ENCODE measurements around the gene NUDT22. TPM values are rescaled to one million over a fixed set of nuclear protein-coding genes. Genes with fewer than 3 reads are reported as not detected.

The NUDT22 gene
- total and polyA plus RNA-seq, 2 of the 4 experiments (the other 2 are of a cell fraction): 21.3 to 44.6 TPM

DNA sequence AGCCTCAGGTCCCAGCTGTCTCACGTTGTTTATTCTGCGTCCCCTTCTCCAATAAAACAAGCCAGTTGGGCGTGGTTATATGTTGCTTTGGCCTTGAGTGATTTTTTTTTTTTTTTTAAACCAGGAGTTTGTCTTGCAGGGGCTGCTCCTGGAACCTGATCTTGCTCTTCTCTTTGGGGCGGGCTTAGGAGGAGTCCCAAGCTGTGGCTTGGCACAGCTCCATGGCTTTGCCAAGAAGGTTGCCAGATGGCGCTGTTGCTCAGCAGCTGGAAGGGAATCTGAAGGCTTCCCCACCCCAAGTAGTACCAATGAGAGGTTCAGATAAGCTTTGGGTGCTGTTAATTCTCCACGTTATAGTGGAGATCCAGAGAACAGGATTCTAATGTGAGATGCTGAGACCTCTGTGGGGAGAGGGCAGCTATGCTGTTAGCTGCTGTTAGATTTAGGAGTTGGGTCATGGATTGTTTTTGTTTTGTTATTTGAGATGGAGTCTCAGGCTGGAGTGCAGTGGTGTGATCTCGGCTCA, 21.5 kb upstream of the NUDT22 start:
- WGBS, 2 experiments (ENCODE audit: extremely low coverage in 2 of 2, insufficient read length in 1 of 2): 40% methylated on average over 1 of the region's 7 CpGs; no CpG with 5 or more reads in 1 of the 2 experiments
- dilution Hi-C loops (cut with HindIII; ENCODE audit: low sequenced_read_pairs, unreplicated experiment): no loop called here
- no peak overlapping the region for H2AK5ac ChIP-seq (ENCODE audit: low read depth, low read length)
- intact Hi-C loops (cut with micrococcal nuclease): loop anchor here (1.0 to 10.0 kb wide), 2 partner anchors 97 to 450 kb away; no protein-coding TSS in a partner anchor
- no peak overlapping the region for H3K18ac ChIP-seq (ENCODE audit: low read depth, low read length)
- no peak overlapping the region; the same call in 1 of the 2 replicates for H3K4ac ChIP-seq (ENCODE audit: low read depth, low read length)
- H3K9me1 ChIP-seq (ENCODE audit: insufficient read depth, low read length): no peaks in the 10 kb centered on the region
- no TSS peak for BruUV-seq (replicated peaks)
- H3K56ac ChIP-seq (ENCODE audit: extremely low read depth, insufficient read depth, low read length): no peak overlapping the region
- ATAC-seq (ENCODE audit: low read depth): peak; percentile 72
- H3K4me2 ChIP-seq (ENCODE audit: low read depth, low read length): no peak overlapping the region
- H4K8ac ChIP-seq (ENCODE audit: low read depth in 2 of 2, low read length in 2 of 2): no peak overlapping the region; a peak in 1 of 4 replicates
- H3K4me1 ChIP-seq (ENCODE audit: control insufficient read depth, insufficient read depth, low read length): peaks cover 10% of the 10 kb centered on the region
- POLR2A ChIA-PET (ENCODE audit: unreplicated experiment): interaction anchor here (0.6 to 0.8 kb wide), 3 partner anchors 15 to 96 kb away, joined by 5 to 24 read pairs (median 6); no protein-coding TSS in a partner anchor
- peak overlapping the region; percentile 64 for H2AFZ ChIP-seq (replicated peaks; ENCODE audit: low read length, poor library complexity)
- no peak overlapping the region for H2BK5ac ChIP-seq (ENCODE audit: low read depth, low read length, poor library complexity, severe bottlenecking)
- no peaks in the 10 kb centered on the region for H3K27me3 ChIP-seq (ENCODE audit: control insufficient read depth, insufficient read depth, low read length)
- no peak overlapping the region for H3K4me3 ChIP-seq (ENCODE audit: insufficient read depth, low read depth, low read length)
- peaks cover 13% of the 10 kb centered on the region; the same call in 1 of the 2 replicates for H4K20me1 ChIP-seq (ENCODE audit: insufficient read depth, low read length)
- no peak overlapping the region for H2BK20ac ChIP-seq (ENCODE audit: low read depth, low read length)
- TF ChIP-seq, protein P1, sequence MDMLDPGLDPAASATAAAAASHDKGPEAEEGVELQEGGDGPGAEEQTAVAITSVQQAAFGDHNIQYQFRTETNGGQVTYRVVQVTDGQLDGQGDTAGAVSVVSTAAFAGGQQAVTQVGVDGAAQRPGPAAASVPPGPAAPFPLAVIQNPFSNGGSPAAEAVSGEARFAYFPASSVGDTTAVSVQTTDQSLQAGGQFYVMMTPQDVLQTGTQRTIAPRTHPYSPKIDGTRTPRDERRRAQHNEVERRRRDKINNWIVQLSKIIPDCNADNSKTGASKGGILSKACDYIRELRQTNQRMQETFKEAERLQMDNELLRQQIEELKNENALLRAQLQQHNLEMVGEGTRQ (IDR thresholded peaks at IDR 0.05; ENCODE audit: low read depth, low read length): no peak
- peak; percentile 76; the same call in 1 of the 2 replicates for TF ChIP-seq MAZ (IDR thresholded peaks at IDR 0.05; ENCODE audit: borderline replicate concordance, low read depth, low read length)
- TF ChIP-seq, protein P2, sequence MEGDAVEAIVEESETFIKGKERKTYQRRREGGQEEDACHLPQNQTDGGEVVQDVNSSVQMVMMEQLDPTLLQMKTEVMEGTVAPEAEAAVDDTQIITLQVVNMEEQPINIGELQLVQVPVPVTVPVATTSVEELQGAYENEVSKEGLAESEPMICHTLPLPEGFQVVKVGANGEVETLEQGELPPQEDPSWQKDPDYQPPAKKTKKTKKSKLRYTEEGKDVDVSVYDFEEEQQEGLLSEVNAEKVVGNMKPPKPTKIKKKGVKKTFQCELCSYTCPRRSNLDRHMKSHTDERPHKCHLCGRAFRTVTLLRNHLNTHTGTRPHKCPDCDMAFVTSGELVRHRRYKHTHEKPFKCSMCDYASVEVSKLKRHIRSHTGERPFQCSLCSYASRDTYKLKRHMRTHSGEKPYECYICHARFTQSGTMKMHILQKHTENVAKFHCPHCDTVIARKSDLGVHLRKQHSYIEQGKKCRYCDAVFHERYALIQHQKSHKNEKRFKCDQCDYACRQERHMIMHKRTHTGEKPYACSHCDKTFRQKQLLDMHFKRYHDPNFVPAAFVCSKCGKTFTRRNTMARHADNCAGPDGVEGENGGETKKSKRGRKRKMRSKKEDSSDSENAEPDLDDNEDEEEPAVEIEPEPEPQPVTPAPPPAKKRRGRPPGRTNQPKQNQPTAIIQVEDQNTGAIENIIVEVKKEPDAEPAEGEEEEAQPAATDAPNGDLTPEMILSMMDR (conservative IDR thresholded peaks at IDR 0.05; ENCODE audit: low read depth, low read length): peak; percentile 96
- TF ChIP-seq POLR2A (IDR thresholded peaks at IDR 0.05; ENCODE audit: low read depth, low read length): no peak
- peak; percentile 92 for TF ChIP-seq SMC3 (IDR thresholded peaks at IDR 0.05; ENCODE audit: low read depth, low read length)
- TF ChIP-seq RCOR1 (IDR thresholded peaks at IDR 0.05; ENCODE audit: insufficient replicate concordance, low read length): no peak
- TF ChIP-seq RAD21 (IDR thresholded peaks at IDR 0.05; ENCODE audit: low read length): peak; percentile 96
- no peak for TF ChIP-seq RFX5 (IDR thresholded peaks at IDR 0.05; ENCODE audit: low read depth, low read length)
- no peak for TF ChIP-seq CEBPB (IDR thresholded peaks at IDR 0.05; ENCODE audit: low read depth, low read length)
- H3K9ac ChIP-seq (ENCODE audit: low read depth, low read length): no peak overlapping the region
- CTCF ChIA-PET: interaction anchor here (0.6 to 2.0 kb wide), 10 partner anchors 10 to 150 kb away, joined by 3 to 12 read pairs (median 6); partner anchors contain the start of genes ESRRA and FKBP2
- H3K9me3 ChIP-seq (ENCODE audit: control insufficient read depth, insufficient read depth, low read length): no peaks in the 10 kb centered on the region
- in situ Hi-C loops (cut with MboI; ENCODE audit: low sequenced_read_pairs): loop anchor here (5.0 kb wide), 1 partner anchor 98 kb away; the partner anchor contains the start of gene CATSPERZ
- peaks cover 56% of the 10 kb centered on the region for H3K36me3 ChIP-seq (ENCODE audit: control insufficient read depth, insufficient read depth, low read length)
- H2AK9ac ChIP-seq (replicated peaks; ENCODE audit: low read depth, low read length, poor library complexity): peak overlapping the region; percentile 22
- peak; percentile 96 for DNase-seq
- no peak overlapping the region for H2BK120ac ChIP-seq (ENCODE audit: low read depth, low read length)
- no peak overlapping the region for H3K27ac ChIP-seq (ENCODE audit: insufficient read depth, low read length)
- no peak overlapping the region for H2BK15ac ChIP-seq (ENCODE audit: low read depth, low read length)
- H4K91ac ChIP-seq (ENCODE audit: insufficient read depth, low read depth, low read length): no peak overlapping the region
- no peak overlapping the region for H3K14ac ChIP-seq (replicated peaks; ENCODE audit: low read depth, low read length)
- H3K79me1 ChIP-seq (ENCODE audit: low read depth in 1 of 2, low read length in 2 of 2): peaks cover 0 to 44% of the 10 kb centered on the region in 2 experiments; a peak in 3 of 4 replicates
- no peak overlapping the region for H4K5ac ChIP-seq (ENCODE audit: low read depth, low read length)
- no peak overlapping the region for H3K23ac ChIP-seq (ENCODE audit: low read depth, low read length)

Data from IMR-90 (cell line).